Measurements from ENCODE around the gene RAPGEF6. TPM values are rescaled to one million over a fixed set of nuclear protein-coding genes. Genes with fewer than 3 reads are reported as not detected.

Gene RAPGEF6
- total and polyA plus RNA-seq, 5 experiments from 2014 or later: 30.7 to 131 (median 39.9) TPM

GRCh38 chr5:131431794-131432193 is 203.2 kb downstream of the RAPGEF6 start:
- ATAC-seq: no peak
- POLR2A ChIA-PET: no interaction called here
- Mint-ChIP-seq H3K4me3 (no peak overlapping the region), H3K4me1 (peaks cover 4 to 15% (median 10%) of the 10 kb centered on the region in 4 donors), H3K36me3 (peaks cover 12 to 93% (median 42%) of the 10 kb centered on the region in 3 donors), H3K27ac (peak overlapping the region in 5 of 10 donors; percentile 31 to 60 (median 37)), H3K27me3 (no peaks in the 10 kb centered on the region), H3K9me3 (no peaks in the 10 kb centered on the region)
- no peak for DNase-seq

GRCh38 chr5:131430794-131431193 is 204.2 kb downstream of the RAPGEF6 start:
- ATAC-seq (no peak), DNase-seq (no peak)
- POLR2A ChIA-PET: no interaction called here
- Mint-ChIP-seq H3K36me3 (peaks cover 12 to 93% (median 45%) of the 10 kb centered on the region in 3 donors), H3K4me1 (peaks cover 5 to 16% (median 10%) of the 10 kb centered on the region in 4 donors), H3K9me3 (no peaks in the 10 kb centered on the region), H3K27ac (peak overlapping the region in 7 of 10 donors; percentile 33 to 79 (median 54)), H3K27me3 (no peaks in the 10 kb centered on the region), H3K4me3 (no peak overlapping the region)

GRCh38 chr5:131426011-131426410 is 209.0 kb downstream of the RAPGEF6 start:
- peaks cover 8 to 87% (median 25%) of the 10 kb centered on the region in 3 donors for H3K36me3 Mint-ChIP-seq
- ATAC-seq (no peak), DNase-seq (no peak)
- no peaks in the 10 kb centered on the region for H3K27me3 Mint-ChIP-seq
- H3K27ac Mint-ChIP-seq: peak overlapping the region in 9 of 10 donors; percentile 11 to 89 (median 67)
- H3K4me1 Mint-ChIP-seq: peaks cover 7 to 20% (median 15%) of the 10 kb centered on the region in 4 donors
- H3K9me3 Mint-ChIP-seq: no peaks in the 10 kb centered on the region
- no peak overlapping the region for H3K4me3 Mint-ChIP-seq
- POLR2A ChIA-PET: interaction anchor here (0.7 kb wide), 1 partner anchor 10 kb away, joined by 3 read pairs; no protein-coding TSS in a partner anchor

- DNase-seq: no peak
- H3K4me1 Mint-ChIP-seq: peaks cover 12 to 21% (median 15%) of the 10 kb centered on the region in 4 donors
- no peaks in the 10 kb centered on the region for H3K9me3 Mint-ChIP-seq
- no peak overlapping the region for H3K4me3 Mint-ChIP-seq
- ATAC-seq: no peak
- H3K36me3 Mint-ChIP-seq: peaks cover 4 to 75% (median 12%) of the 10 kb centered on the region in 3 donors
- H3K27me3 Mint-ChIP-seq: no peaks in the 10 kb centered on the region
- peak overlapping the region in 8 of 10 donors; percentile 17 to 82 (median 54) for H3K27ac Mint-ChIP-seq
- POLR2A ChIA-PET: interaction anchor here (0.5 kb wide), 1 partner anchor 42 kb away, joined by 4 read pairs; no protein-coding TSS in a partner anchor
These were observed 212.0 kb downstream of the RAPGEF6 start for GRCh38 chr5:131423056-131423455.

- POLR2A ChIA-PET: interaction anchor here (0.7 to 1.4 kb wide), 4 partner anchors 20 to 254 kb away, joined by 3 to 7 read pairs (median 4); no protein-coding TSS in a partner anchor
- Mint-ChIP-seq H3K4me1 (peaks cover 16 to 33% (median 22%) of the 10 kb centered on the region in 4 donors), H3K4me3 (no peak overlapping the region), H3K27ac (peak overlapping the region; percentile 58 to 93 (median 69)), H3K36me3 (peaks cover 0 to 65% (median 9%) of the 10 kb centered on the region in 3 donors), H3K9me3 (no peaks in the 10 kb centered on the region), H3K27me3 (no peaks in the 10 kb centered on the region)
- DNase-seq (no peak), ATAC-seq (no peak)
These were observed 215.2 kb downstream of the RAPGEF6 start for GRCh38 chr5:131419877-131420276.

- H3K36me3 Mint-ChIP-seq: peaks cover 0 to 68% (median 9%) of the 10 kb centered on the region in 3 donors
- no peak overlapping the region for H3K4me3 Mint-ChIP-seq
- H3K9me3 Mint-ChIP-seq: no peaks in the 10 kb centered on the region
- no peak overlapping the region for H3K27ac Mint-ChIP-seq
- H3K27me3 Mint-ChIP-seq: no peaks in the 10 kb centered on the region
- DNase-seq (no peak), ATAC-seq (no peak)
- H3K4me1 Mint-ChIP-seq: peaks cover 21 to 41% (median 30%) of the 10 kb centered on the region in 4 donors
- POLR2A ChIA-PET: interaction anchor here (0.7 to 1.0 kb wide), 3 partner anchors 37 to 260 kb away, joined by 3 read pairs; no protein-coding TSS in a partner anchor
These were observed 216.2 kb downstream of the RAPGEF6 start for GRCh38 chr5:131418846-131419245.

GRCh38 chr5:131417240-131417869 is 217.7 kb downstream of the RAPGEF6 start:
- Mint-ChIP-seq H3K9me3 (no peaks in the 10 kb centered on the region), H3K27me3 (no peaks in the 10 kb centered on the region), H3K36me3 (peaks cover 0 to 57% (median 4%) of the 10 kb centered on the region in 3 donors), H3K27ac (peak overlapping the region; percentile 20 to 91 (median 80)), H3K4me3 (peak overlapping the region in 6 of 10 donors; percentile 1 to 55 (median 40)), H3K4me1 (peaks cover 23 to 45% (median 38%) of the 10 kb centered on the region in 4 donors)
- peak; percentile 57 to 62 for ATAC-seq
- POLR2A ChIA-PET: interaction anchor here (0.7 kb wide), 1 partner anchor 63 kb away, joined by 3 read pairs; no protein-coding TSS in a partner anchor
- peak; percentile 64 to 90 (median 78) for DNase-seq

- peak in 1 of 2 donors; percentile 2 for ATAC-seq
- H3K9me3 Mint-ChIP-seq: no peaks in the 10 kb centered on the region
- POLR2A ChIA-PET: interaction anchor here (0.8 kb wide), 1 partner anchor 9 kb away, joined by 3 read pairs; no protein-coding TSS in a partner anchor
- H3K36me3 Mint-ChIP-seq: peaks cover 0 to 51% (median 4%) of the 10 kb centered on the region in 3 donors
- H3K27me3 Mint-ChIP-seq: no peaks in the 10 kb centered on the region
- H3K4me1 Mint-ChIP-seq: peaks cover 23 to 45% (median 38%) of the 10 kb centered on the region in 4 donors
- H3K4me3 Mint-ChIP-seq: peak overlapping the region in 6 of 10 donors; percentile 19 to 57 (median 46)
- H3K27ac Mint-ChIP-seq: peak overlapping the region in 8 of 10 donors; percentile 20 to 91 (median 74)
- no peak for DNase-seq
These were observed 218.3 kb downstream of the RAPGEF6 start for GRCh38 chr5:131416729-131417128.

- POLR2A ChIA-PET: interaction anchor here (0.6 to 1.6 kb wide), 4 partner anchors 20 to 252 kb away, joined by 3 to 6 read pairs (median 4); no protein-coding TSS in a partner anchor
- DNase-seq: no peak
- Mint-ChIP-seq H3K9me3 (peaks cover 0 to 4% (median 0%) of the 10 kb centered on the region in 9 donors), H3K27me3 (no peaks in the 10 kb centered on the region), H3K36me3 (peaks cover 14 to 52% (median 21%) of the 10 kb centered on the region in 3 donors), H3K27ac (peak overlapping the region; percentile 79 to 94 (median 88)), H3K4me3 (peak overlapping the region in 8 of 10 donors; percentile 42 to 76 (median 70)), H3K4me1 (peaks cover 16 to 40% (median 35%) of the 10 kb centered on the region in 4 donors)
- peak; percentile 55 to 74 for ATAC-seq
These were observed 221.1 kb downstream of the RAPGEF6 start for GRCh38 chr5:131413605-131414559.

- POLR2A ChIA-PET: interaction anchor here (0.7 kb wide), 1 partner anchor 926 kb away, joined by 3 read pairs; no protein-coding TSS in a partner anchor
- peaks cover 2 to 24% (median 12%) of the 10 kb centered on the region in 4 donors for H3K4me1 Mint-ChIP-seq
- ATAC-seq (no peak), DNase-seq (no peak)
- H3K27ac Mint-ChIP-seq: peak overlapping the region in 9 of 10 donors; percentile 10 to 85 (median 70)
- H3K36me3 Mint-ChIP-seq: peaks cover 35 to 88% (median 75%) of the 10 kb centered on the region in 3 donors
- H3K4me3 Mint-ChIP-seq: no peak overlapping the region
- H3K9me3 Mint-ChIP-seq: peaks cover 0 to 12% (median 9%) of the 10 kb centered on the region in 9 donors
- H3K27me3 Mint-ChIP-seq: no peaks in the 10 kb centered on the region
These were observed 227.9 kb downstream of the RAPGEF6 start for GRCh38 chr5:131406975-131407638.

- ATAC-seq (no peak), DNase-seq (no peak)
- Mint-ChIP-seq H3K4me3 (peak overlapping the region in 1 of 10 donors; percentile 36), H3K9me3 (peaks cover 0 to 17% (median 12%) of the 10 kb centered on the region in 9 donors), H3K4me1 (peaks cover 2 to 24% (median 13%) of the 10 kb centered on the region in 4 donors), H3K27me3 (no peaks in the 10 kb centered on the region), H3K36me3 (peaks cover 35 to 88% (median 79%) of the 10 kb centered on the region in 3 donors), H3K27ac (peak overlapping the region in 9 of 10 donors; percentile 60 to 86 (median 78))
- POLR2A ChIA-PET: no interaction called here
These were observed 229.0 kb downstream of the RAPGEF6 start for GRCh38 chr5:131406076-131406475.

All from naive thymus-derived CD8-positive, alpha-beta T cell (primary cell).